ENCODE data around the gene FAM124A.

The FAM124A gene

GRCh38 chr13:51191743-51192142, 30.5 kb upstream of the FAM124A start:
- TF ChIP-seq EZH2phosphoT487 (IDR thresholded peaks at IDR 0.05; ENCODE audit: low read depth) = no peak
- no peak for TF ChIP-seq CTCF (IDR thresholded peaks at IDR 0.05; ENCODE audit: low read depth, low read length)
- Histone ChIP-seq H3K4me2 (ENCODE audit: low read length) (no peak overlapping the region), H4K20me1 (ENCODE audit: insufficient read depth, low read length) (no peaks in the 10 kb centered on the region), H3K9me3 (ENCODE audit: insufficient read depth, low read length) (no peaks in the 10 kb centered on the region), H3K27ac (ENCODE audit: low read length) (no peak overlapping the region), H3K27me3 (ENCODE audit: low read depth, low read length) (peaks cover 5% of the 10 kb centered on the region; the same call in 1 of the 2 replicates), H3K4me1 (ENCODE audit: low read length) (peaks cover 8% of the 10 kb centered on the region), H3K4me3 (ENCODE audit: low read length) (no peak overlapping the region), H3K9ac (ENCODE audit: low read length) (no peak overlapping the region), H2AFZ (ENCODE audit: low read depth, low read length) (no peak overlapping the region; the same call in 1 of the 2 replicates), H3K36me3 (replicated peaks; ENCODE audit: low read depth, low read length) (no peaks in the 10 kb centered on the region), H3K79me2 (ENCODE audit: low read length) (no peaks in the 10 kb centered on the region)

GRCh38 chr13:51192348-51192747, 29.9 kb upstream of the FAM124A start:
- no peak overlapping the region for H3K4me3 ChIP-seq (ENCODE audit: low read length)
- H3K36me3 ChIP-seq (replicated peaks; ENCODE audit: low read depth, low read length) = no peaks in the 10 kb centered on the region
- TF ChIP-seq EZH2phosphoT487 (IDR thresholded peaks at IDR 0.05; ENCODE audit: low read depth) (no peak), CTCF (IDR thresholded peaks at IDR 0.05; ENCODE audit: low read depth, low read length) (no peak)
- H3K9me3 ChIP-seq (ENCODE audit: insufficient read depth, low read length) = no peaks in the 10 kb centered on the region
- no peak overlapping the region for H3K4me2 ChIP-seq (ENCODE audit: low read length)
- H3K27me3 ChIP-seq (ENCODE audit: low read depth, low read length) = peaks cover 5% of the 10 kb centered on the region; the same call in 1 of the 2 replicates
- H3K4me1 ChIP-seq (ENCODE audit: low read length) = peaks cover 8% of the 10 kb centered on the region
- H3K79me2 ChIP-seq (ENCODE audit: low read length) = no peaks in the 10 kb centered on the region
- no peaks in the 10 kb centered on the region for H4K20me1 ChIP-seq (ENCODE audit: insufficient read depth, low read length)
- H3K27ac ChIP-seq (ENCODE audit: low read length) = no peak overlapping the region
- no peak overlapping the region for H2AFZ ChIP-seq (ENCODE audit: low read depth, low read length)
- H3K9ac ChIP-seq (ENCODE audit: low read length) = no peak overlapping the region

GRCh38 chr13:51193387-51193786, 28.8 kb upstream of the FAM124A start:
- TF ChIP-seq CTCF (IDR thresholded peaks at IDR 0.05; ENCODE audit: low read depth, low read length) (no peak), EZH2phosphoT487 (IDR thresholded peaks at IDR 0.05; ENCODE audit: low read depth) (no peak)
- Histone ChIP-seq H3K4me3 (ENCODE audit: low read length) (no peak overlapping the region), H4K20me1 (ENCODE audit: insufficient read depth, low read length) (no peaks in the 10 kb centered on the region), H2AFZ (ENCODE audit: low read depth, low read length) (no peak overlapping the region), H3K27ac (ENCODE audit: low read length) (no peak overlapping the region), H3K36me3 (replicated peaks; ENCODE audit: low read depth, low read length) (no peaks in the 10 kb centered on the region), H3K27me3 (ENCODE audit: low read depth, low read length) (peaks cover 5% of the 10 kb centered on the region; the same call in 1 of the 2 replicates), H3K4me1 (ENCODE audit: low read length) (peaks cover 8% of the 10 kb centered on the region), H3K4me2 (ENCODE audit: low read length) (no peak overlapping the region), H3K79me2 (ENCODE audit: low read length) (no peaks in the 10 kb centered on the region), H3K9me3 (ENCODE audit: insufficient read depth, low read length) (no peaks in the 10 kb centered on the region), H3K9ac (ENCODE audit: low read length) (no peak overlapping the region)

- no peak overlapping the region for H3K27ac ChIP-seq (ENCODE audit: low read length)
- no peaks in the 10 kb centered on the region for H3K9me3 ChIP-seq (ENCODE audit: insufficient read depth, low read length)
- no peak overlapping the region for H3K4me2 ChIP-seq (ENCODE audit: low read length)
- no peaks in the 10 kb centered on the region for H3K79me2 ChIP-seq (ENCODE audit: low read length)
- H3K36me3 ChIP-seq (replicated peaks; ENCODE audit: low read depth, low read length) = no peaks in the 10 kb centered on the region
- H3K27me3 ChIP-seq (ENCODE audit: low read depth, low read length) = peaks cover 5% of the 10 kb centered on the region; the same call in 1 of the 2 replicates
- H3K4me1 ChIP-seq (ENCODE audit: low read length) = peaks cover 8% of the 10 kb centered on the region
- no peak overlapping the region for H3K4me3 ChIP-seq (ENCODE audit: low read length)
- no peak for TF ChIP-seq EZH2phosphoT487 (IDR thresholded peaks at IDR 0.05; ENCODE audit: low read depth)
- no peaks in the 10 kb centered on the region for H4K20me1 ChIP-seq (ENCODE audit: insufficient read depth, low read length)
- no peak overlapping the region for H3K9ac ChIP-seq (ENCODE audit: low read length)
- H2AFZ ChIP-seq (ENCODE audit: low read depth, low read length) = no peak overlapping the region
These were observed 27.3 kb upstream of the FAM124A start for GRCh38 chr13:51194942-51195341.

All from OCI-LY3 (cell line).